Sigmoid colon (tissue), 7 donors: Measurements from ENCODE around the gene ACSL1. TPM values are rescaled to one million over a fixed set of nuclear protein-coding genes. Genes with fewer than 3 reads are reported as not detected.
A peak's percentile ranks its signal among the peaks of the same experiment; 100 is the strongest.

Source experiments
- DNase-seq: peaks from one replicate; pipeline ENCODE4 v3.0.0-alpha.2; 2019
- H3K27ac ChIP-seq, 4 donors: fragments of 200-600 bp; sonication (generic); one replicate each; pipeline ENCODE4 v1.5.1; 2016 to 2019; ENCODE audit warnings: mild to moderate bottlenecking in 1 of 4
- H3K27me3 ChIP-seq, 3 donors: fragments of 200-600 bp; sonication (generic); one replicate each; pipeline ENCODE4 v1.5.1; 2019; ENCODE audit warnings: mild to moderate bottlenecking in 1 of 3
- H3K36me3 ChIP-seq, 4 donors: fragments of 200-600 bp; sonication (generic); one replicate each; pipeline ENCODE4 v1.5.1; 2016 to 2019
- H3K4me1 ChIP-seq, 4 donors: fragments of 200-600 bp; sonication (generic); one replicate each; pipeline ENCODE4 v1.5.1; 2017 to 2019
- H3K4me3 ChIP-seq, 4 donors: fragments of 200-600 bp; sonication (generic); one replicate each; pipeline ENCODE4 v1.5.1; 2017 to 2019; ENCODE audit warnings: mild to moderate bottlenecking in 2 of 4, moderate library complexity in 1 of 4
- H3K9me3 ChIP-seq, 4 donors: fragments of 200-600 bp in 3 of 4; sonication (generic) in 3 of 4; one replicate each; pipeline versions ENCODE4 v1.5.1 to v1.6.1; 2013 to 2019
- CTCF ChIP-seq, 4 experiments: fragments of 450-650 bp in 3 of 4; fragments of 200-600 bp in 1 of 4; IDR thresholded peaks; one replicate each; pipeline ENCODE4 v1.5.1; 2016 to 2019; ENCODE audit warnings: antibody characterized with exemption in 4 of 4, mild to moderate bottlenecking in 3 of 4, moderate library complexity in 2 of 4
- EP300 ChIP-seq, 4 donors: sonication (generic); formaldehyde crosslinking; IDR thresholded peaks; one replicate each; pipeline ENCODE4 v1.6.1; 2017; ENCODE audit warnings: antibody characterized with exemption in 4 of 4
- POLR2A ChIP-seq, 2 donors: fragments of 450-650 bp; IDR thresholded peaks; one replicate each; pipeline ENCODE4 v1.6.1; 2016; ENCODE audit warnings: antibody characterized with exemption in 2 of 2, mild to moderate bottlenecking in 2 of 2, moderate library complexity in 2 of 2
- POLR2AphosphoS5 ChIP-seq, 4 donors: sonication (generic); formaldehyde crosslinking; IDR thresholded peaks; one replicate each; pipeline ENCODE4 v1.6.1; 2017; ENCODE audit warnings: antibody characterized with exemption in 4 of 4
- WGBS, 2 donors: extraction: QIAGEN DNeasy Blood & Tissue Kit; methylation state at CpG; one replicate each; pipeline ENCODE4 v1.1.7; 2013; 5-methylcytosine and 5-hydroxymethylcytosine counted together
- intact Hi-C: fragments of 100-400 bp; cut with DNase I; formaldehyde crosslinking; loops from one replicate; pipeline ENCODE4 v1.15.1; 2023
- polyA plus RNA-seq, 3 donors: library from polyadenylated mRNA; stranded (reverse); fragments of 200-250 nt; gene quantifications; one replicate each; pipeline ENCODE4 v1.2.3, GENCODE V29; 2013
- total RNA-seq, 4 donors: library from RNA; depleted of rRNA; stranded (reverse); fragments of >200 nt; gene quantifications; one replicate each; pipeline ENCODE4 v1.1.0, GENCODE V29; 2016
- donor health status: healthy with polysubstance abuse.
- donor health status: Bipolar disorder and iron deficiency.
- donor health status: healthy.

ACSL1 gene
- total and polyA plus RNA-seq, 7 donors, result 31.7 to 121 (median 57.1) TPM

GRCh38 chr4:184750926-184751584 lies 74.7 kb downstream of the ACSL1 start:
- Histone ChIP-seq H3K36me3 (peaks cover 0 to 13% (median 0%) of the 10 kb centered on the region in 4 donors), H3K4me1 (peaks cover 0 to 29% (median 22%) of the 10 kb centered on the region in 4 donors), H3K27ac (no peak overlapping the region), H3K27me3 (no peaks in the 10 kb centered on the region), H3K9me3 (no peaks in the 10 kb centered on the region), H3K4me3 (no peak overlapping the region)
- intact Hi-C loops, result no loop called here
- DNase-seq, result no peak
- WGBS, 2 donors, result 90 to 94% methylated on average over 8 of the region's 8 CpGs
- TF ChIP-seq POLR2A (IDR thresholded peaks at IDR 0.05) (no peak), CTCF (IDR thresholded peaks at IDR 0.05) (no peak), EP300 (IDR thresholded peaks at IDR 0.05) (no peak), POLR2AphosphoS5 (IDR thresholded peaks at IDR 0.05) (no peak)

- Histone ChIP-seq H3K9me3 (no peaks in the 10 kb centered on the region), H3K27ac (no peak overlapping the region), H3K4me3 (no peak overlapping the region), H3K27me3 (no peaks in the 10 kb centered on the region), H3K4me1 (peaks cover 0 to 22% (median 19%) of the 10 kb centered on the region in 4 donors), H3K36me3 (no peaks in the 10 kb centered on the region)
- TF ChIP-seq EP300 (IDR thresholded peaks at IDR 0.05) (no peak), POLR2A (IDR thresholded peaks at IDR 0.05) (no peak), POLR2AphosphoS5 (IDR thresholded peaks at IDR 0.05) (no peak), CTCF (IDR thresholded peaks at IDR 0.05) (no peak)
- intact Hi-C loops, result loop anchor here (5.0 to 10.0 kb wide), 5 partner anchors 79 to 387 kb away; partner anchors contain the start of genes ACSL1, CASP3 and PRIMPOL
- 16 to 62% methylated on average over 8 of the region's 8 CpGs for WGBS, 2 donors
- no peak for DNase-seq
Measured at GRCh38 chr4:184748251-184748652, 77.5 kb downstream of the ACSL1 start.

- WGBS, 2 donors, result 49 to 77% methylated on average over 4 of the region's 4 CpGs
- Histone ChIP-seq H3K36me3 (no peaks in the 10 kb centered on the region), H3K4me1 (peaks cover 0 to 22% (median 19%) of the 10 kb centered on the region in 4 donors), H3K4me3 (no peak overlapping the region), H3K9me3 (no peaks in the 10 kb centered on the region), H3K27ac (peak overlapping the region; percentile 76 to 85 (median 80)), H3K27me3 (no peaks in the 10 kb centered on the region)
- intact Hi-C loops, result loop anchor here (5.0 to 10.0 kb wide), 5 partner anchors 80 to 388 kb away; partner anchors contain the start of genes ACSL1, CASP3 and PRIMPOL
- no peak for DNase-seq
- no peak for TF ChIP-seq POLR2A (IDR thresholded peaks at IDR 0.05)
- no peak for TF ChIP-seq CTCF (IDR thresholded peaks at IDR 0.05)
- no peak for TF ChIP-seq EP300 (IDR thresholded peaks at IDR 0.05)
- TF ChIP-seq POLR2AphosphoS5 (IDR thresholded peaks at IDR 0.05), result no peak
Measured at GRCh38 chr4:184747034-184747830, 78.5 kb downstream of the ACSL1 start.

GRCh38 chr4:184745831-184746795 lies 79.7 kb downstream of the ACSL1 start:
- Histone ChIP-seq H3K36me3 (no peaks in the 10 kb centered on the region), H3K27me3 (no peaks in the 10 kb centered on the region), H3K4me1 (peaks cover 0 to 22% (median 19%) of the 10 kb centered on the region in 4 donors), H3K4me3 (peak overlapping the region in 3 of 4 donors; percentile 11 to 31 (median 14)), H3K9me3 (no peaks in the 10 kb centered on the region), H3K27ac (peak overlapping the region; percentile 76 to 85 (median 80))
- peak; percentile 89 for DNase-seq
- WGBS, 2 donors, result 11% methylated on average over 10 of the region's 10 CpGs
- TF ChIP-seq CTCF (IDR thresholded peaks at IDR 0.05) (peak; percentile 56 to 84 (median 80)), POLR2A (IDR thresholded peaks at IDR 0.05) (no peak), EP300 (IDR thresholded peaks at IDR 0.05) (peak in 2 of 4 donors; percentile 30 to 41), POLR2AphosphoS5 (IDR thresholded peaks at IDR 0.05) (peak in 3 of 4 donors; percentile 29 to 68 (median 58))
- intact Hi-C loops, result loop anchor here (2.0 to 10.0 kb wide), 6 partner anchors 81 to 389 kb away; partner anchors contain the start of genes ACSL1, CASP3 and PRIMPOL
